MM.1S (cell line): Measurements from ENCODE around the gene PPP1R12A.
A peak's percentile ranks its signal among the peaks of the same experiment; 100 is the strongest.
"Not testable (repeated sequence)": the region's sequence is repeated elsewhere in the genome, so short reads cannot be mapped to it uniquely, and the experiment has no call there.

Source experiments
- DNase-seq: peaks from one replicate; pipeline ENCODE4 v3.0.0-alpha.2; 2015
- H2AFZ ChIP-seq: fragments of 300-600 bp; sonication (generic); 2 replicates; pipeline ENCODE4 v1.6.0; 2016; ENCODE audit warnings: antibody characterized with exemption, low read length
- H3F3A ChIP-seq: fragments of 300-600 bp; sonication (generic); 2 replicates; pipeline ENCODE4 v1.6.1; 2016; ENCODE audit warnings: mild to moderate bottlenecking, antibody characterized with exemption, low read length, moderate library complexity, mixed read lengths; ENCODE audit not compliant: insufficient read depth
- H3K27ac ChIP-seq: fragments of 300-600 bp; sonication (generic); 2 replicates; pipeline ENCODE4 v1.5.1; 2016; ENCODE audit warnings: mild to moderate bottlenecking, low read length
- H3K27me3 ChIP-seq: fragments of 300-600 bp; sonication (generic); replicated peaks from 2 replicates; pipeline ENCODE4 v1.6.0; 2016; ENCODE audit warnings: low read length; ENCODE audit not compliant: insufficient read depth
- H3K36me3 ChIP-seq: fragments of 300-600 bp; sonication (generic); replicated peaks from 2 replicates; pipeline ENCODE4 v1.6.1; 2016; ENCODE audit warnings: mild to moderate bottlenecking, low read length, mixed read lengths; ENCODE audit not compliant: insufficient read depth
- H3K4me1 ChIP-seq: fragments of 300-600 bp; sonication (generic); 2 replicates; pipeline ENCODE4 v1.6.1; 2016; ENCODE audit warnings: low read length, mixed read lengths
- H3K4me2 ChIP-seq: fragments of 300-600 bp; sonication (generic); 2 replicates; pipeline ENCODE4 v1.6.0; 2016; ENCODE audit warnings: low read depth, low read length
- H3K4me3 ChIP-seq: fragments of 300-600 bp; sonication (generic); 2 replicates; pipeline ENCODE4 v1.5.1; 2016; ENCODE audit warnings: low read length, mixed read lengths
- H3K79me2 ChIP-seq: fragments of 300-600 bp; sonication (generic); 2 replicates; pipeline ENCODE4 v1.6.1; 2016; ENCODE audit warnings: mixed run types, low read length, mixed read lengths
- H3K9ac ChIP-seq: fragments of 300-600 bp; sonication (generic); 2 replicates; pipeline ENCODE4 v1.6.1; 2016; ENCODE audit warnings: low read length, mixed read lengths
- H3K9me2 ChIP-seq: fragments of 300-600 bp; sonication (generic); replicated peaks from 2 replicates; pipeline ENCODE4 v1.6.1; 2016; ENCODE audit warnings: mild to moderate bottlenecking, low read length, mixed read lengths; ENCODE audit not compliant: insufficient read depth
- H3K9me3 ChIP-seq: fragments of 300-600 bp; sonication (generic); replicated peaks from 2 replicates; pipeline ENCODE4 v1.6.1; 2016; ENCODE audit warnings: mild to moderate bottlenecking, low read length, mixed read lengths; ENCODE audit not compliant: insufficient read depth
- H4K20me1 ChIP-seq: fragments of 300-600 bp; sonication (generic); 2 replicates; pipeline ENCODE4 v1.6.1; 2016; ENCODE audit warnings: mild to moderate bottlenecking, low read length, moderate library complexity, mixed read lengths; ENCODE audit not compliant: insufficient read depth
- EZH2 ChIP-seq: fragments of 300-600 bp; sonication (generic); optimal IDR thresholded peaks from 2 replicates; pipeline ENCODE3; 2017; ENCODE audit warnings: low read depth, mild to moderate bottlenecking, antibody characterized with exemption, low read length, mixed read lengths
- EZH2phosphoT487 ChIP-seq: fragments of 300-600 bp; sonication (generic); IDR thresholded peaks from 2 replicates; pipeline ENCODE4 v1.6.1; 2018; ENCODE audit warnings: antibody characterized with exemption, low read length
- TF ChIP-seq, protein P1 (sequence below): fragments of 300-600 bp; sonication (generic); IDR thresholded peaks from 2 replicates; pipeline ENCODE4 v1.5.1; 2016; ENCODE audit warnings: antibody characterized with exemption, low read length, mixed read lengths

Gene PPP1R12A

DNA sequence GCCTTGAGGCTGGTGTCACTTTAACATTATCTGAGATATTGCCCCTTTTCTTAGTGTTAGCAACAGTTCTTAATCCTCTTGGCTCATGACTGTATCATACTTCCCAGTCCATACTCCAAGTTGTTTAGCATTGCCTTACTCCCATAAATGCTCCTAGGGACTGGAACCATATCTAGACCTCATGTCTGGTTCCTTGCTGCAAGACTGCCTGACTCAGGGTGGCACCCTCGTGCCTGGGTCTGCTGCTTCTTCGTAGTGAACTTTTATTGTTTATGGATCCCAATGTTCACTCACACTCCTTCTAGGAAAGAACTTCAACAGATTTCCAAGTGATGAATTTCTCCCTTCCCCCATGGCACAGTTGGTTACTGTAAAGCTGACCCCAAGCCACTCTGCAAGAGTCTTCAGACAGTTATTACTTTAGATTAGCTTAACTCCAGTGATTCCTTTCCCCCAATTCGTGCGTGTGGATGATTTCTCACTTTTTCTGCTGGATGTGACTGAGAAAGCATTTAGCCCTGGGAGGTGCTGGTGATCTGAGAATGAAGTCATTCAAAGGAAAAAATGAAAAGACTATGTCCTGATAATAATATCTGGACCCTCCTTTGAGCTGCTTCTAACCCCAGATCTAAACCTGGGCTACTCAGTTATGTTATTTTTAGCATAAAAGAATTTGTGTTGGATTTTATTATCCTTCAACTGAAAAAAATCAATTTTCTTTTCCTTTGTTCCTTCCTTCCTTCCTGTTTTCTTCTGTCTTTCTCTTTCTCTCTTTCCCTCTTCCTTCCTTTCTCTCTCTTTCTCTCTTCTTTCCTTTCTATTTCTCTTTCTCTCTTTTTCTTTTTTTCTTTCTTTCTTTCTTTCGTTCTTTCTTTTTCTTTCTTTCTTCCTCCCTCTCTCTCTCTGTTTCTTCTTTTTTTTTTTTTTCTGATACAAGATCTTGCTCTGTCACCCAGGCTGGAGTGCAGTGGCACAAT lies 47.5 kb upstream of the PPP1R12A start:
- Histone ChIP-seq H3K9ac (no peak overlapping the region), H4K20me1 (no peaks in the 10 kb centered on the region), H3K4me1 (no peaks in the 10 kb centered on the region), H3K9me3 (no peaks in the 10 kb centered on the region), H3K9me2 (no peaks in the 10 kb centered on the region), H3K36me3 (no peaks in the 10 kb centered on the region), H3K27ac (no peak overlapping the region), H3K4me3 (no peak overlapping the region), H3K79me2 (no peaks in the 10 kb centered on the region), H3K4me2 (no peak overlapping the region), H2AFZ (no peak overlapping the region), H3K27me3 (no peaks in the 10 kb centered on the region), H3F3A (no peaks in the 10 kb centered on the region)
- DNase-seq, result no peak
- TF ChIP-seq EZH2phosphoT487, result no peak
- TF ChIP-seq EZH2, result no peak
- TF ChIP-seq, protein P1, sequence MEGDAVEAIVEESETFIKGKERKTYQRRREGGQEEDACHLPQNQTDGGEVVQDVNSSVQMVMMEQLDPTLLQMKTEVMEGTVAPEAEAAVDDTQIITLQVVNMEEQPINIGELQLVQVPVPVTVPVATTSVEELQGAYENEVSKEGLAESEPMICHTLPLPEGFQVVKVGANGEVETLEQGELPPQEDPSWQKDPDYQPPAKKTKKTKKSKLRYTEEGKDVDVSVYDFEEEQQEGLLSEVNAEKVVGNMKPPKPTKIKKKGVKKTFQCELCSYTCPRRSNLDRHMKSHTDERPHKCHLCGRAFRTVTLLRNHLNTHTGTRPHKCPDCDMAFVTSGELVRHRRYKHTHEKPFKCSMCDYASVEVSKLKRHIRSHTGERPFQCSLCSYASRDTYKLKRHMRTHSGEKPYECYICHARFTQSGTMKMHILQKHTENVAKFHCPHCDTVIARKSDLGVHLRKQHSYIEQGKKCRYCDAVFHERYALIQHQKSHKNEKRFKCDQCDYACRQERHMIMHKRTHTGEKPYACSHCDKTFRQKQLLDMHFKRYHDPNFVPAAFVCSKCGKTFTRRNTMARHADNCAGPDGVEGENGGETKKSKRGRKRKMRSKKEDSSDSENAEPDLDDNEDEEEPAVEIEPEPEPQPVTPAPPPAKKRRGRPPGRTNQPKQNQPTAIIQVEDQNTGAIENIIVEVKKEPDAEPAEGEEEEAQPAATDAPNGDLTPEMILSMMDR, result no peak

GRCh38 chr12:79978692-79979091 lies 43.8 kb upstream of the PPP1R12A start:
- Histone ChIP-seq H3K4me3 (no peak overlapping the region), H3K27me3 (no peaks in the 10 kb centered on the region), H3K27ac (no peak overlapping the region), H3K36me3 (no peaks in the 10 kb centered on the region), H3K79me2 (no peaks in the 10 kb centered on the region), H2AFZ (no peak overlapping the region), H3K9me2 (no peaks in the 10 kb centered on the region), H3K9ac (no peak overlapping the region), H3K4me2 (no peak overlapping the region), H3K4me1 (no peaks in the 10 kb centered on the region), H3K9me3 (no peaks in the 10 kb centered on the region), H4K20me1 (no peaks in the 10 kb centered on the region), H3F3A (no peaks in the 10 kb centered on the region)
- DNase-seq, result no peak
- TF ChIP-seq, protein P1, result no peak
- TF ChIP-seq EZH2phosphoT487 (no peak), EZH2 (no peak)

DNA sequence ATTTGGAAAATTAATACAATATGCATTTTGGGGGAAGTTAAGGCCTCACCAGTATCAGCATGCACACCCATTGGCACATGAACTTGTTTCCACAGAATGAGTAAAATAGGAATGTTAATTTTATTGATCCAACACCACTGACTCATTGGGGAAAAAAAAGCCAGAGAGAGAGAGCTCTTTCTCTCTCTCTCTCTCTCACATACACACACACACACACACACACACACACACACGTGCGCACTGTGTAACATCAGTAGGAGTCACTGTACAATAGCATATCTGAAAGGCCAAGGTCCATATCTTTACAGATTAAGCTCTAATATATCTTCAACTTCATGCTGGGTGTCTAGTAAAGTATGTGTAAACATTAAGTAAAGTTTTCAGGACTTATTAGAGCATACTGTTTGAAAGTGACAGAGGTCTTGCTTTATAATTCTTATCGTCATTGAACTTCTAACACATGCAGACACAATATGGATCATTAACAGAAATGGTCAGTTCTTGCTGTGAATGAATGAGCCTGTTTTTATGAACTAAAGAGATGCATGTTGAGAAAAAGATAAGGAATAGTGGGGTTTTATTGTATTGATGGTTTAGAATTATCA lies 43.1 kb upstream of the PPP1R12A start:
- not testable (repeated sequence) for H3K9ac ChIP-seq, H3K27me3 ChIP-seq, H3K27ac ChIP-seq, H3K79me2 ChIP-seq, H2AFZ ChIP-seq, H3K4me1 ChIP-seq, H3K4me2 ChIP-seq, H3K36me3 ChIP-seq, DNase-seq, H3K9me3 ChIP-seq, H3K4me3 ChIP-seq, H3F3A ChIP-seq, H4K20me1 ChIP-seq, H3K9me2 ChIP-seq

DNA sequence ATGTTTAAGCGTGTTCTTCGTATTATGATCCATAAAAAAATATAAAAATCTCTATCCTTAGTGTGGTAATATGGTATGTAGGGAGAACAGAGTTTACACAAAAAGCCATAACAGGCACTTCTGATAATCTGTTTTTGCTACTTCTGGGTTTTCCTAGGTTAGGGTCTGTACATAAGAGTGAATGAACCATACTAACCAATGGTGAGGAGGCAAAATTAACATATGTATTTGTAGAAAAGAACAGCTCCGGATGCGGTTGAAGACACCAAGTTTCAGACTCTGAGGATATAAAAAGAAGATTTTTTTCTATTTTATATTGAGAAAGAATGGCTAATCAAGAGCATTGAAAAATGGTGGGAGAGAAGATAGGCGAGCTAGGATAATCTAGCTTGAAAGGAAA lies 40.2 kb upstream of the PPP1R12A start:
- Histone ChIP-seq H3K9ac (no peak overlapping the region), H2AFZ (no peak overlapping the region), H3K36me3 (no peaks in the 10 kb centered on the region), H3K27ac (no peak overlapping the region), H3K9me3 (no peaks in the 10 kb centered on the region), H3K79me2 (no peaks in the 10 kb centered on the region), H3K9me2 (no peaks in the 10 kb centered on the region), H3K4me1 (no peaks in the 10 kb centered on the region), H3K4me2 (no peak overlapping the region), H3K27me3 (no peaks in the 10 kb centered on the region), H3F3A (no peaks in the 10 kb centered on the region), H4K20me1 (no peaks in the 10 kb centered on the region), H3K4me3 (no peak overlapping the region)
- TF ChIP-seq, protein P1, result no peak
- TF ChIP-seq EZH2phosphoT487 (no peak), EZH2 (no peak)
- DNase-seq, result peak; percentile 29
